ENCODE measurements around the gene PPID.

DNA sequence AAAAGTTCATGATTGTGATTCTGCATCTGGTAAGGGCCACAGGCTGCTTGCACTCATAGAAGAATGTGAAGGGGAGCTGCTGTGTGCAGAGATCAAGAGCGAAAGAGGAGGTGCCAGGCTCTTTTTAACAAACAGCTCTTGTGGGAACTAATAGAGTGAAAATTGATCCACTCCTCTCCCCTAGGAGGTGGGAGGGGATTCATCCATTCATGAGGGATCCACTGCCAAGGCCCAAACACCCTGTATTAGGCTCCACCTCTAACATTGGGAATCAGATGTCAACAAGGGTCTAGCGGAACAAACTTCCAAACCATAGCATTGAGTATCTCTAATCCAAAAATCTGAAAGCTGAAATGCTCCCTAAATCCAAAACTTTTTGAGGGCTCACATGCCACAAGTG lies 16.4 kb upstream of the PPID start:
- TF ChIP-seq, protein P1, sequence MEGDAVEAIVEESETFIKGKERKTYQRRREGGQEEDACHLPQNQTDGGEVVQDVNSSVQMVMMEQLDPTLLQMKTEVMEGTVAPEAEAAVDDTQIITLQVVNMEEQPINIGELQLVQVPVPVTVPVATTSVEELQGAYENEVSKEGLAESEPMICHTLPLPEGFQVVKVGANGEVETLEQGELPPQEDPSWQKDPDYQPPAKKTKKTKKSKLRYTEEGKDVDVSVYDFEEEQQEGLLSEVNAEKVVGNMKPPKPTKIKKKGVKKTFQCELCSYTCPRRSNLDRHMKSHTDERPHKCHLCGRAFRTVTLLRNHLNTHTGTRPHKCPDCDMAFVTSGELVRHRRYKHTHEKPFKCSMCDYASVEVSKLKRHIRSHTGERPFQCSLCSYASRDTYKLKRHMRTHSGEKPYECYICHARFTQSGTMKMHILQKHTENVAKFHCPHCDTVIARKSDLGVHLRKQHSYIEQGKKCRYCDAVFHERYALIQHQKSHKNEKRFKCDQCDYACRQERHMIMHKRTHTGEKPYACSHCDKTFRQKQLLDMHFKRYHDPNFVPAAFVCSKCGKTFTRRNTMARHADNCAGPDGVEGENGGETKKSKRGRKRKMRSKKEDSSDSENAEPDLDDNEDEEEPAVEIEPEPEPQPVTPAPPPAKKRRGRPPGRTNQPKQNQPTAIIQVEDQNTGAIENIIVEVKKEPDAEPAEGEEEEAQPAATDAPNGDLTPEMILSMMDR (IDR thresholded peaks at IDR 0.05), result no peak
- no peak for TF ChIP-seq POLR2A (IDR thresholded peaks at IDR 0.05)
